ENCODE measurements around the gene PRR35.

DNA sequence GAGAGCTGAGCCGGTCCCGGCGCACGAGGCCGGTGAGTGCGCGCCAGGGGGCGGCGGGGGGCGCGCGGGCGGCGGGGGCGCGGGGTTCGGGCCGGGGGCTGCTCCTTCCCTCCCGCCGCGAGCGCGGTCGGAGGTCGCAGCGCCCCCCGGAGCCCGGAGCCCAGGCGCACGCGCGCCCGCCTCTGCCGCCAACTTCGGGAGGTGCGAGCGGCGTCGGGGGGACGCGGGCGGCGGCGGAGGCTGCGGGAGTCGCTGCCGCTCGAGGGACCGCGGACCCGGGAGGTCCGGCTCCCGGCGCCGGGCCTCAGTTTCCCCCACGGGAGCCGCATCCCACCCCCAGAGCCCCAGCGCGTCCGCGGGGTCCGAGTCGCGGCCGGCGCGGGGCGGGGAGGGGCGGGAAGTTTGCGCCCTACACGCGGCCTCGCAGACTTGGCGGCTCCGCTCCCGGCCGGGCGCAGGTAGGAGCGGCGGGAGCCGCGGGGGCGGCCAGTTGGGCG lies at the start of gene PRR35:
- TF ChIP-seq, protein P1, sequence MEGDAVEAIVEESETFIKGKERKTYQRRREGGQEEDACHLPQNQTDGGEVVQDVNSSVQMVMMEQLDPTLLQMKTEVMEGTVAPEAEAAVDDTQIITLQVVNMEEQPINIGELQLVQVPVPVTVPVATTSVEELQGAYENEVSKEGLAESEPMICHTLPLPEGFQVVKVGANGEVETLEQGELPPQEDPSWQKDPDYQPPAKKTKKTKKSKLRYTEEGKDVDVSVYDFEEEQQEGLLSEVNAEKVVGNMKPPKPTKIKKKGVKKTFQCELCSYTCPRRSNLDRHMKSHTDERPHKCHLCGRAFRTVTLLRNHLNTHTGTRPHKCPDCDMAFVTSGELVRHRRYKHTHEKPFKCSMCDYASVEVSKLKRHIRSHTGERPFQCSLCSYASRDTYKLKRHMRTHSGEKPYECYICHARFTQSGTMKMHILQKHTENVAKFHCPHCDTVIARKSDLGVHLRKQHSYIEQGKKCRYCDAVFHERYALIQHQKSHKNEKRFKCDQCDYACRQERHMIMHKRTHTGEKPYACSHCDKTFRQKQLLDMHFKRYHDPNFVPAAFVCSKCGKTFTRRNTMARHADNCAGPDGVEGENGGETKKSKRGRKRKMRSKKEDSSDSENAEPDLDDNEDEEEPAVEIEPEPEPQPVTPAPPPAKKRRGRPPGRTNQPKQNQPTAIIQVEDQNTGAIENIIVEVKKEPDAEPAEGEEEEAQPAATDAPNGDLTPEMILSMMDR (IDR thresholded peaks at IDR 0.05): no peak
- TF ChIP-seq POLR2A (IDR thresholded peaks at IDR 0.05): no peak
